HG02759 (cell line): ENCODE data around the gene CLIP4.

ENCODE experiments used
- ATAC-seq: cut with Tn5 transposase; IDR thresholded peaks from one replicate; pipeline ENCODE4 v1.9.1; 2021; ENCODE audit warnings: mild to moderate bottlenecking, moderate library complexity; ENCODE audit not compliant: unreplicated experiment

CLIP4 gene

DNA sequence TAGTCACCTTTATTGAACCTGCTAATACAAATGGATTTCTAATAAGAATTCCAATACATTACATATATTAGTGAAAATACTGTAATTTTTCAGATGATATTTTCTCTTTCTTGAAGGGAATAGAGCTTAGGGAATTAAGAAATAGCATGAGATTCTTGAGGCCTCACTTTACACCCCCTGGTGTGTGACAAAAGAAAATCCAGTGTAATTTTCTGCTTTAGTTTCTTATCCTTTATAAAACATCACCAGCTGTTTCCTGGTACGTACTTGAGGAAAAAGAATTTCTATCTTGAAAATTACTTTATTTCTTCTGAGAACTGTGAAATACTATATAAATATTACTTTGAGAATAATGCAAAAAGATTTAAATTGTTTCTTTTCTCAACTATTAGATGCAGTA lies 71.6 kb downstream of the CLIP4 start:
- no peak for ATAC-seq

DNA sequence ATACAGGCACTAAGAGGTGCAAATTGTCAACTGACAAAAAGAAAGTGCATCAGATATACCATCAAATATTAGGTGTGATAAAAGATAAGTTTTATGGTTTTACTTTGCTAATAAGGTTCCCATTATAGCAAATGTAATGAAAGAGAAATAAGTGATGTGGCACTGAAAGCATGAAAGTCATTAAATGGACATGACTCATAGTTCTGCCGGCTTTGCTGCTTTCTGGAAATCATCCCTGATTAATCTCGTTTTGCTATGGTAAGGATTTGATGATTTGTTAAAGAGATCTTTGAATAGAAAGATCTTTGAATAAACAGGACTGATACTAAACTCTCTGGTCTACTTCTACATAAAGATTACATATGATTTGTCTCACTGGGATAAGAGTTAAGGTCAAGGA lies 72.7 kb downstream of the CLIP4 start:
- no peak for ATAC-seq

DNA sequence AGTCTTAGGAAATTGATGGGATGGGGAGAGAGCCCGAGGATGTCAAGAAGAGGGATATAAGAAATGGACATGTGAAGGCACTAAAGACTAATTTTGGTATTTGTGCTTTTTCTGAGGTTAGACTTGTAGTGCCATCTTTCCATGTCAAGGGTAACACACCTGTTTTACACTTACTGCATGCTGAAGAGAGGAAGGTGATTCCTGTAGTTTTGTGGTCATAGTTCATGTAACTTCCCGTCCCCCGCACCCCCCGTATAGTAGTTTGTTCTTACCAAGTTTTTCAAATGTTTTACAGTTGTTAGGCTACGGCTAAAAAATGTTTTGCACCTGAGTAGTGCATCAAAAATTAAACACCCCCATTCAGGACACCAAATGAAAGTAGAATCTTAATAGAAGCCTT lies 73.8 kb downstream of the CLIP4 start:
- ATAC-seq, result no peak

DNA sequence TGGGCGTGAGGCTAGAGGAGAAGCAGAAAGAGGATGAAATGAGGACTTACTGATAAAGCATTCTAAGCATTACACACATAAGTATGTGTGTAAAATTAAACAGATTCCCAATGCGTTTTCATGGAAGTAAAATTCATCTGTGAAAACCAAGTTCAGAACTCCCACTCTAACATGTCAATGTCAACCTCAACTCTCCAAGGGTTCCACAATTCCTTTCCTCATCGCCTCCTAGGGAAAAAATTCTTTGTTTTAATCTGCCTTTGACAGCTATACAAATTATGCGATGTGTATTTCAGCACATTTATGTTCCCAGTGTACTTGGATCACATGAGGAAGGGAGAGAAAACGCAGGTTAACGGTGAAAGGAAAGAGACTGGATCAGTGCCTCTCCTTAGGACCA lies 76.6 kb downstream of the CLIP4 start:
- no peak for ATAC-seq

DNA sequence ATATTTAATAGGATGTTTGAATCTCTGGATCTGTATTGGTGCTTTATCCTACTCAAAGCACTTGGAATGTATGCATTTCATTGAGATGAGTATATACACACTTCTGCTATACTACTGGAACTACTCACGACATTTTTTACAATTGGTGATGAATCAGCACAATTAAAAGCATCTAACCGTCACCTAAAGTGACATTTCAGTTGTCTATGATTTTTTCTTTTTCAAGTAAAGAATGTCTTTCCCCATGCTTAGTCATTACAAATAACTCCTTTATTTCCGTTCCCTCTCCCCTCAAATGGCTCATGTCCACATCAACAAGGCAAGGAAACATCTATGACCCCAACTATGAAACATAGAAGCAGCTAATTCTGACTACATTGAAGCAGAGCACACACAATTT lies 77.3 kb downstream of the CLIP4 start:
- no peak for ATAC-seq

DNA sequence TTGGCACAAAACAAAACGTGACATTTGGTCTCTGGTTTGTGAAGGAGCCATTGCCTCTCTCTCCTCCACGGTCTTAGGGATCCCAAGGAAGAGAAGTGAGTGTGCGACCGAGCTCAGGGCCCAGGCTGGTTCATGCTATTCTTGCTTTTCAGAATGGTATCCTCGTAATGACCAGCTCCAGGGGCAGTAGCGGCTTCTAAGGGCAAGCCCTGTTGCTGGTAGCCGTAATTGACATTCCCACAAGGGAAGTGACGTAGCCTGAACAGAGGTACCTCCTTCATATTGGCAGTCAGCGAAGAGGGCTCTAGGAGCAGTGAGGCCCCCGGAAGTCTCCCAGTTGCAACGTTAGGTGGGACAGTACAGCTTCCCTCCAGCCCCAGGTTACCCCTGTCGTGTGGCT lies 77.9 kb downstream of the CLIP4 start:
- ATAC-seq, result no peak

DNA sequence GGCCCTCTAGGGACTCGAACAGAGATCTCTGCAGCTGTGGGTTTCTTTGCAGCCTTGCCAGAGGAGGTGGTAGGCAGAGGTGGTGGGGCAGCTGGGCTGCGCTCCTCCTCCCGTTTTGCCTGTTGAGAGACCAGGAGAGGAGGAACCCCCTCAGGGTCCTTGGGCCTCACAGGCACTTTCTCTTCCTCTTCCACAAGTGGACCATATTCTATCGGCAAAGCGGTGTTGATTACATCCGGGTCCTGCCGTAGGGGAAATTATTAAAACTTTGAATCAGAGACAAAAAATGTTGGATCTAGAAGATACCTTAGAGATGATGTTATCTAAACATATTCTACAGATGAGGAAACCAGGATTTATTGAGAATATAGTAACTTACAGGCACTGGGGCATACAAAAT lies 78.5 kb downstream of the CLIP4 start:
- no peak for ATAC-seq

DNA sequence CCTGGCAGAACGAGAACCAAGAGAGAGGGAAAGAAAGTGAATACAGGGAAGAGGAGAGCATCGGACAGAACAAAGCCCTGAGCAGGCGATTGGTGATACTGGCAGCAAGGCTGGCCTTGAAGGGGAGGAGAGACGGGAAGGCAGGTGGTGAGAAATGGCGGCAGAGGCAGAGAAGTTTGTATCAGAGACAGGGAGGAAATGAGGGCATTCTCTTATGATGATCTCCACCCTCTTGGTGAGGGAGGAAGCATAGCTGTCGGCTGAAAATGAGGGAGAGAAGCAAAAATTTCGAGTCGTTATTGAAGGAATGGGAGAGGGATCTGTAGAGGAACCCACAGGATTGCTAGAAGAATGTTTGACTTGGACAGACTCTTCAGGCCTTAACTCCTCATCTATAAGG lies 80.6 kb downstream of the CLIP4 start:
- no peak for ATAC-seq

DNA sequence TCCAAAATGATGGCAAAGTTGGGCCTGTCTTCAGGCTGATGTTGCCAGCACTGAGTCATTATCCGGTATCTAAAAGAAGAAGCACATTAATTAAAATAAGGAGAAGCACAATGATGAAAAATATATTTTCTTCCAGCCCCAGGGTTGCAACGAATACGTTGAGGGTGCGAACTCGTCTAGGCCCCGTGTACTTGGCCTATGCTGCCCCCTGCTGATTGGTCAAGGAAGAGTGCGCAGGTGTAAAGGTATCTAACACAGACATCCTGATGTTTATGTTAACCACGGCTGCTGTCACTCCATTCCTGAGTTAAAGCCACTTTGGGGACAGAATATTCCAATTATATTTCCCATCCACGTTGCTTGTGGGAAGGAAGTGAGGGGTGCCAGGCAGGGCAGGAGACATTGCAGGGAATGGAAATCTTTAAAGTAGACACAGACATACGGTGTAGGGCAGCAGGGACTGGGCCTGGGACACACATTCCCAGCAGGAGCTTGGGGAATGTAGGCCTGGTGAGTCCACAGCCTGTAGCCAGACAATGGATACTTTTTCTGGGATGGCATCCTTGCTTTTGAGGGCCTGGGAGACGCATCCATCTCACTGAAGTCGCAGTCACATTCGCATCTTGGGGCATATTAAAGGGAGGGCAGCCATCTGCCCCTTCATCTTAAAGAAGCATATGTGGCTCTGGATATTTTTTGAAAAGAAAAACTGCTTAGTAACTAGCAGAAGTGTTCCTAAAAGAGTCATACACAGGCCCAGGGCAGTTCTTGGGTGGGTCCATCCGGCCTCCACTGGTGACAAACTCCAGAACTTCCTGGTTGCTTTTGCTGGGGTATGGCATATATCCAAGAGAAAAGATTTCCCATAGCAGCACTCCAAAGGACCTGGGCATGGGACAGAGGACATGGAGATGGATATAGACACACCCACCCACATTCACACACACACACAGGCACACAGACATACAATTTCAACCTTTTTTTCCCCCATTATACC lies 81.9 kb downstream of the CLIP4 start:
- peak; percentile 54 for ATAC-seq

DNA sequence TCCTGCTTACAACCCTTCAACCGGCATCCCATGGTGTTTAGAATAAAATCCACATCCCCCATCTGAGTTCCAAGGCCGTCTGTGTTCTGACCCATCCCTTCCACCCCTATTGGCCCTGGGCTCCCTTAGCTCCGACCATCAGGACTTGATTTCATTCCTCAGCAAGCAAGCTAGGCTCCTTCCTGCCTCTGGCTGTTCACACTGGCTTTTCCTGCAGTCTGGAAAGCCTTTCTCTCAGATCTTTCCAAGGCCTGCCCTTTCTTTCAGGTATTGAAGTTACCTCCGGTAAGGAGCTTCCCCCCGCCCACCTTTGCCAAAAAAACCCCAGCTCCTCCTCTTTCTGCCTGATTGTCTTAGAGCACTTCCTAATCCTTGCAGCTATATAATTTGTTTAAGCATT lies 86.8 kb downstream of the CLIP4 start:
- no peak for ATAC-seq

DNA sequence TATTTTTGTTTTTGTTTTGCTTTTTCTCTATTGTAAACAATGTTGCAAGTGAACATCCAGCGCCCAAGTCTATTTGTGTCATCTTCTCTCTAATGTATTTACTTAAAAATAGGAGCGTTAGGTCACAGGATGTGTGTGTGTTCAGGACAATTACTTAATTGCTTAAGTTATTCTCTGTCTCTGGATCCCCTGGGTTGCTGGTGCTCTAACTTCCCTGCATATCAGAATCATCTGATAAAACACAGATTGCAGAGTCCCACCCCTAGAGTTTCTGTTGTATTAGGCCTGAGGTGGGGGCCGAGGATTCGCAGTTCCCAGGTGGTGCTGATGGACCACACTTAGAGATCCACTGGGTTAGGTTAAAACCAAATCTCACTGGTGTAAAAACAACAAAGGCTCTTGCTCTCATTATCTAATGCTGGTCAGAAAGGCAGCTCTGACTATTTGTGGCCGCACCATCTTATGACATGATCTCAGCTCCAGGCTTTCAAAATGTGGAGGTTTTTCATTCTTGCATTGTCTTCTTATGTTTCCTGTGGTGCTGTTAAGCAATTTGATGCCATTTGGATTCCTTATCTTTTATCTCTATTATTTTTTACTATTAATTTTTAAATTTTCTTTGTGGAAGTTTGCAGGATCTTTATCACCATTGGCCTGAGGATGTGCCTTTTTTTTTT lies 87.7 kb downstream of the CLIP4 start:
- ATAC-seq, result no peak

DNA sequence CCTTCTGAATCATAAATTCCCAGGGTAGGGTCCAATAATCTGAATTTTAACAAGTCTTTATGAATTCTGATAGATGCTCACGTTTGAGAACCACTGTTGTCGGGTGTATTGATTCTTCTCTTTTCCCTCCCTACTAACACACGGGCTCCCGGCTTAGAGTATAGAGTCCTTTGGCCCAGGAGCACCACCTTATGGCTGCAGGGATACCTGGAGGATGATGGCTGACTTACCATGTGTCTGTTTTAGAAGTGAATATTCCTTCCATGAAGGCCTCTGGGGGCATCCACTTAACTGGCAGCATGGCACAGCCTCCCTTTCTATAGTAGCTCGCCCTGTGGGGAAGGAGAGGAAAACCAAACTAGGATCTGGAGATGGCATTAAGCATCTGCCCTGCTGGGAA lies 91.7 kb downstream of the CLIP4 start:
- no peak for ATAC-seq

DNA sequence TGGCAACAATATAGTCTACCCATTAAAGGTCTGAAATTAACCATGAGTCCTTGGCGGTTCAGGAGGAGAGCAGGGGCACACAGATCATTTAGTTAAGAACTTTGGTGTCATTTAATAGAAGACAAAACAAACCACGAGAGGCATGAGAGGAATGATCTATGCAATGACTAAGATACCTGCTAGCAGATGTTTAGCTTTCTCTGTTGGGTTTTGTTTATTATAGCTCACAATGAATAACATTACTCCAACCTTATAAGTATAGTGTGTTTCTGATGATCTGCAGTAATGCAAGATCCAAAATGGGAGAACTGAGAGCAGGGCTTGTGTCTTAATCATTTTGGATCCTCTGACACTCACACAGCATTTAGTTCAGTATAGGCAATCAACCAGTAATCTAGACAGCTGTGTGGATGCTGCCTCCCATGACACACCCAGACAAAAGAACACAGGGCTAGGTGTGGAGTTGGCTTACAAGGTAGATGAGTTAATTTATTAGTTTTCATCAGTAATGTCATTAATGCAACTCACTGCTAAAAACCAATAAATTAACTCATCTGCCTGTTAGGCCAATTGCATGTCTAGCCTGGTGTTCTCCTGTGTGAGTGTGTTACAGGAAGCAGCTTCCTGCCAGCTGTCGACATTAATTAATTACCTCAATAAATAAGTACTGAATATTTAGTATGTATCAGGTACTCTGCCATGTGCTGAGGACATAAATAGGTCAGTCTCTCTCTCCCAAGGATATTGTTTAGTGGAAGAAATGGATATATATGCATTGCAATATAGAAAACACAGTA lies 92.3 kb downstream of the CLIP4 start:
- ATAC-seq, result no peak

DNA sequence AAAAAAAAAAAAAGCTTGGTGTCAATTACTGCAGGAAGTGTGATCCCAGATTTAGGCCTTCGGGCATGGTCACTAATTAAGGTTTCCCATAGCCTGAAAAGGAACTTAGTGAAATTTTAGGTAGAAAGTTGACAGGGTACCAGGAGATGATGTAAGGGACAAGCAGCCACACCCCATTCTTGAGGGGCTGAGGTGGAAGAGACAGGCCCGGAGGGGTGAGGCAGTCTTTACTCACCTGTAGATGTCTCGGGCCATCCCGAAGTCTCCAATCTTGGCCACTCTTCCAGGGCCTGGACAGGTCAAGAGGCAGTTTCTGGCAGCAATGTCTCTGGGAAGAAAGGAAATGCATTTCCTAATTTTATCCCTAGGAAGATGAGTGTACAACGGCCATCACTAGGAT lies 94.3 kb downstream of the CLIP4 start:
- ATAC-seq, result no peak

DNA sequence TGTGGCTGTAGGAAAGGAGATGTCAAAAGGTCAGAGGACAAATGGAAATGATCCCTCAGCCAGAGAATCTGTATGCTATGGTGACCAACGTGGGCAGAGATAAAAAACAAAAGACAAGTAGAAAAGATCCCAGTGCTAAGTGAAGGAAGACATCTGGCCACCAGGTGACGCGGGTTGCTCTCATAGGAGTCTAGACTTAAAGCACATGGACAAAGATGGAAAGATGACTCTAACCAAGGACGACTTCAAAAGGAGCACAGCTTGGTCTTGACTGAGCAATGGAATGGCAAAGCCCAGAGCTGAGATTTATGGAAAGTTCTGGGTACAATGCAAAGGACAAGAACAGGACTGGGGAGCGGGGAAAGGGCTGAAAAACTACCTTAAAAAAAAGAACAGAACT lies 96.8 kb downstream of the CLIP4 start:
- no peak for ATAC-seq

DNA sequence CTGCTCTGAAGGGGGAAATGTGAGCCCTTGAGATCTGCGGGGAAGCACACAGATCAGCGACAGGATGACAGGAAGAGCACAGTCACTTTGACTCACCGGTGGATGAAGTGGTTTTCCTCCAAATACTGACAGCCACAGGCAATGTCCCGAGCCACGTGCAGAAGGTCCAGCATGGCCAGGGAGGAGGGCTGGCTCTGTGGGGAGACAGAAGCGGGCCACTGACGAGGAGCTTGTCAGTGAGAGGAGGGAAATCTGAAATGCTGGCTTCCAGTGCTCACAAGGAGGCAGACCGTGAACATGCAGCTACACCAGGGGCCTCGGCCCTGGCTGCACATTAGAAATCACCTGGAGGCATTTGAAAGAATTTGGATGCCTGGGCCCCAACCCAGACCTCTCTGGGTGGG lies 98.7 kb downstream of the CLIP4 start:
- no peak for ATAC-seq

DNA sequence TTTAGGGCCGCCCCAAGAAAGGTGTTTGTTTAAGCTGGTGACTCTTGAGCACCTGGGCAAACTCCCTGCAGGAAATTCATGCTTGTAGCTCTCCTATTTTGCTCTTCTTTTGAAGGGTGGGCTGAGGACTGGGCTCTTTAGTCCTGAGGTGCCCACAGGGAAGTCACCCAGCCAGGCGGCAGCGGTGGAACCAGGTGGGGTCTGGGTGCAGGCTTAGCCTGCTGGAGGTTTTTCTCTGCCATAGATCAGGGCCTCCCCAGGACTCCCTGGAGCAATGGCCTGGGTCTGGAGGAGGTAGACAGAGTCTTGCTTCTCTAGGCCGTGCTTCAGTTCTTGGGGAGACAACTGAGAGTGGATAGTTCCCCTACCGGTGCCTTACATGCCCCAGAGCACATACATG lies 99.9 kb downstream of the CLIP4 start:
- ATAC-seq, result no peak

DNA sequence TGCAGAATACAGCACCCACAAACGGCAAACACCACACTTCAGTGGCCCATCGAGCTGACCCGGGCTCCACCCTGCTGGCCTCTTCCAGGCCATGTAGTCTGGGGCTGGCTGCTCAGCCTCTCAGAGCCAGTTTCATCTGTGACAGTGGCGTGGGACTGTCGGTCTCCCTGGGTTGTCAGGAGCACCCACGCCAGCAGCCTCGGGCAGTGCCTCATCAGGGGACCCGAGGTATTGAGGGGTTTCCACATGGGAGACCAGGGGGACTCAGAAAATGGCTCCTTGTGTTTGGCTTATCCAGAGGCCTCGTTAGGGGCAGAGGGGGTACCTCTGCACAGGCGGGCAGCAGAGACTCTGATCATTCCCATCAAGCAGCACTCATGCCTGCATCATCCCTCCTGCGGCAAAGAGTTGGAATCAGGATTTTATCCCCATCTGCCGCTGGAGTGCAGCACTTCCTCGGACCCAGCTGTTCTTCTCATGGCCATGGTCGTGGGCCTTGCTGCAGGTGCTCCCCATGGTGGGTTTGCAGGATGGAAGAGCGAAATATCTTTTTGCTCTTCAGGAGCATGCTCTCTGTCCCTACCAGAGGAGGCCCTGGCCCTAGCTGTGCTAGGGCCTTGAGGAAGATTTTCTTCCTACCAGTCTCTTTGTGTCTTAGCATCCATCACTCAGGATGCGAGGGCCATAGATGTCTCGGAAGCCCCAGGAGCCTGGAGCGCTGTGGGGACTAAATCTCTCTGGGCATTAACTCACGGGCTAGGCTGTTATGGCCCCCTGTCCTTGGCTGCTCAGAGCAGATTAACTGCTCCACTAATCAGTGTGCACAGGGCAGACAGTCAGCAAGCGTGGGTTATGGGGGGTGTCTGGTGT lies 100.8 kb downstream of the CLIP4 start:
- no peak for ATAC-seq

DNA sequence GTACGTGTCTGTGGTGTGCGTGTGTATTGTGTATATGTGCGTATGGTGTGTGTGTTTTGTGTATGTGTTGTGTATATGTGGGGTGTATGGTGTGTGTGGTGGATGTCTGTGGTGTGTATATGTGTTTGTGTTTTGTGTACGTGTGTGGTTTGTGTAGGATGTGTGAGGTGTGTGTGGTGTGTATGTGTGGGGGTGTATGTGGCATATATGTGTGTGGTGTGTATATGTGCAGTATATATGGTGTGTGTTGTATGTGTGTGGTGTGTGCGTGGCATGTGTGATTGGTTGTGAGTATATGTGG lies 101.3 kb downstream of the CLIP4 start:
- no peak for ATAC-seq

DNA sequence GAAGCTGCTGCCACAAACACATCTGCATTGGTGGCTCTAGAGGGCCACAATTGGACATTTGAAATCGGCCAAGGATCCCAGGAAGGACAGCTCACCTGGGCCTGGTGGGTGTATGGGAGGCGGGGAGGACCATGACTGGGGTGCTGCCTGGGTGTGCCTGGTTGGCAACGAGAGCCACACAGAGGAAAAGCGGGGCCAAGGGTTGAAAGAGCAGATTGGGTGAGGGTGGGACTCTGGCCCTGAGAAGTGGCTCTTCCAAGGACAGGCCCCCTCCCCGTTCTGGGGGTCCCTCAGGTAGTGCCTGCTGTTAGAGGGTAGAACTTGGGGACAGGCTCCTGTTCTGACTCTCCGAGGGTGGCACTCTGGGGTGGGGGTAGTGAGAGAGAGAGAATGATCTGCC lies 102.9 kb downstream of the CLIP4 start:
- ATAC-seq, result no peak
